AG10803 (cell line): Measurements from ENCODE around the gene CAMKK1.
"Not testable (repeated sequence)": the region's sequence is repeated elsewhere in the genome, so short reads cannot be mapped to it uniquely, and the experiment has no call there.

ENCODE experiments used
- DNase-seq: peaks from one replicate; pipeline ENCODE4 v3.0.0; 2010; ENCODE audit warnings: low read depth
- H3K4me3 ChIP-seq: 2 replicates; pipeline ENCODE4 v1.5.1; 2011; ENCODE audit warnings: mild to moderate bottlenecking, low read length, control low read depth
- TF ChIP-seq, protein P1 (sequence below): conservative IDR thresholded peaks from 2 replicates; pipeline ENCODE4 v1.5.1; 2011; ENCODE audit warnings: mild to moderate bottlenecking, low read length, control low read depth, inconsistent platforms

The CAMKK1 gene

DNA sequence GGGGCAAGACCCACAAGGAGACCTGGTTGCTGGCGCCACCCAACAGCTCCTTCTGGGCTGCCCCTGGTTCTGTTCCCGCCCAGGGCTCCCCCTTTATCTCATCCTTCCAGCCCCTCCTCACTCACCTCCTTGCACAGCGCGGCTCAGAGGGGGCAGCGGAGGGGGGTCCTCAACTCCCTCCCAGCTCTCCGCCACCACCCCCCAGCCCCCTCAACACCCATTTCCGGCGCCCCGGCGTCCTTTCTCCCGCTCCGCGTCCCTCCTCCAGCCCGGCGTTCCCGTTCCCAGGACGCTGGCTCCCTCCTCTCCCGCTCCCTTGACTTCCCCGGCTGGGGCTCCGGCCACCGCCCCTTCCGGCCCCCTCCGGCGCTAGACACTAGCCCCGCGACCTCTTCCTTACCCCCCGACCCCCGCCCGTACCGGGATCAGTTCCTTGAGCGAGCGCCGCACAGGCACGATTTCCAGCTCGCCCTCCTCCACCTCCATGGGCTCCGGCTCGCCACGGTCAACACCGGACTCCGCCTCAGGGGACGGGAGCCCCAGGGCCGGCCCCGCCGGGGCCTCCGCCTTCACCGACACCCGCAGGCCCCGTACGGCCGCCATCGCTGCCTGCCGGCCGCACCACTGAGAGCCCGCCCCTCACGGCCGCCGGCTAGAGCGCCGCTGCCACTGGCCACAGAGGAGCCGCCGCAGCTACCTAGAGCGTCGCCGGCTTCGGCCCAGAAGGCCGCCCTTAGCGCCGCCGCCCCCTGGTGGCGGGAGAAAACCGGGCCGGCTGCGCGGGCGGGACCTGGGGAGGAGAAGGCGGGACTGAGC lies 47.0 kb downstream of the CAMKK1 start, which contains the start of gene NCBP3:
TSS of gene NCBP3 (minus strand) at position 626 of the 816 bp plus-strand sequence. CDS start at position 603, 23 bp downstream.
- DNase-seq: peak; percentile 93
- TF ChIP-seq, protein P1, sequence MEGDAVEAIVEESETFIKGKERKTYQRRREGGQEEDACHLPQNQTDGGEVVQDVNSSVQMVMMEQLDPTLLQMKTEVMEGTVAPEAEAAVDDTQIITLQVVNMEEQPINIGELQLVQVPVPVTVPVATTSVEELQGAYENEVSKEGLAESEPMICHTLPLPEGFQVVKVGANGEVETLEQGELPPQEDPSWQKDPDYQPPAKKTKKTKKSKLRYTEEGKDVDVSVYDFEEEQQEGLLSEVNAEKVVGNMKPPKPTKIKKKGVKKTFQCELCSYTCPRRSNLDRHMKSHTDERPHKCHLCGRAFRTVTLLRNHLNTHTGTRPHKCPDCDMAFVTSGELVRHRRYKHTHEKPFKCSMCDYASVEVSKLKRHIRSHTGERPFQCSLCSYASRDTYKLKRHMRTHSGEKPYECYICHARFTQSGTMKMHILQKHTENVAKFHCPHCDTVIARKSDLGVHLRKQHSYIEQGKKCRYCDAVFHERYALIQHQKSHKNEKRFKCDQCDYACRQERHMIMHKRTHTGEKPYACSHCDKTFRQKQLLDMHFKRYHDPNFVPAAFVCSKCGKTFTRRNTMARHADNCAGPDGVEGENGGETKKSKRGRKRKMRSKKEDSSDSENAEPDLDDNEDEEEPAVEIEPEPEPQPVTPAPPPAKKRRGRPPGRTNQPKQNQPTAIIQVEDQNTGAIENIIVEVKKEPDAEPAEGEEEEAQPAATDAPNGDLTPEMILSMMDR: peak; percentile 62

DNA sequence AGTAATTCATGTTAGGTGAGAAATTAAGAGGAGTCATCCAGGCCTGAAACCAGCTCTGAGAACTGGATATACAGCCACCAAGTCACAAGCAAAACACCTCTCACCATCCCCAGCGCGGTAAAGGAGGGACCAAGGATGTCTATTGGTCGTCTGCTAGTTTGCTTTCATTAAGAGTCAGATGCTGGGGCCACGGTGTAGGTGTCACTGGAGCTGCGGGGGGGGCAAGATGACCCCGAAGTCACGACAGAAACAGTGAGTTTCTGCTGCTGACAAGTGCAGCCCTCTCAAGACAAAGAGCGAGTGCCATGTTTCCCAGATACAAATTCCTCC lies 47.6 kb downstream of the CAMKK1 start:
- TF ChIP-seq, protein P1: no peak
- peak; percentile 15 for DNase-seq
- H3K4me3 ChIP-seq: peak overlapping the region; percentile 80

More for the DNA sequence above, 47.0 kb downstream of the CAMKK1 start, which contains the start of gene NCBP3:
- H3K4me3 ChIP-seq: peak within 1 kb of the TSS; percentile 80

- not testable (repeated sequence) for H3K4me3 ChIP-seq, DNase-seq
Observed at GRCh38 chr17:3844556-3844955, 48.3 kb downstream of the CAMKK1 start.

DNA sequence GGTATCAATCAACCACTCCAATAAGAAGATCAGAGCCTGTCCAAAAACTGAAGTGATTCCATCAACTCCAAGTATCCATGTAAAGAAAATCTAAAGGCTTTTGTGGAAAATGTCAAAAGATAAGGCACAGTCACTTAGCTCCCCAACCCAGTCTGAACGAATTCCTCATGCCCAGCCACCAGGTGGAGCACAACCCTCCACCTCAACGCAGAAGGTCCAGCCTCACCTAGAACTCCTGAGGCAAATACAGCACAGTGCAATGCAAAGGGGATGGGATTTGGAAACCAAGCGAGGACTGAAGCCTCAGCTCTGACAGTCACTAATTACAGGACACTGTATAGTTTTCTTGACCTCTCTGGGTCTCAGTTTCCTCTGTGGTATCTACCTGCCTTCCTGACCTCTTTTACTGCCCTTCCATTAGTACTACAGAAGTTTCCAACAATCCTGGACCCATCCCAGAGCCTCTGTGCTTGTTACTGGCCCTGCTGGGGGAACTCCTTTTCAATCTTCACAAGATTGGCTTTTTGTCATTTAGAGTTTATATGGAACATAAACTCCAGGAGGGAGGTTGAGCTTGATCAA lies 48.8 kb downstream of the CAMKK1 start:
- TF ChIP-seq, protein P1: peak; percentile 65
- H3K4me3 ChIP-seq: no peak overlapping the region
- peak; percentile 24 for DNase-seq

DNA sequence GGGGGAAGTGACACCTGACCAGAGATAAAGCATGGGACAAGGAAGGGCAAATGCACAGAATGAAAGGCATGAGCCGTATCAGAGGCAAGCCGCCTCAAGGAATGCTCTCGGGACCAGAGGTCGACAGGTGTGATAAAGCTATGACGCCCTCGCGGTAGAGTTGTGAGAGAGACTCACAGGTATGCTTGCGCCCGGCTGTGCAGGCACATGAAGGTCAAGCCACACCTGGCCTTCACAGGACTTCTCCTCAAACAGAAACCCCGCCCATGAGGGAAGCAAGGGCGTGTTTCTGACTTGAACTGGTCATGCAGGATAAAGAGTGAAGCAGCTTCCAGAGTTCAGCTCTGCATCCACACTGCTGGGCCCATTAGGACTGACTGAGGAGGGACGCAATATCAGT lies 54.6 kb downstream of the CAMKK1 start:
- TF ChIP-seq, protein P1: no peak
- no peak for DNase-seq
- H3K4me3 ChIP-seq: no peak overlapping the region

DNA sequence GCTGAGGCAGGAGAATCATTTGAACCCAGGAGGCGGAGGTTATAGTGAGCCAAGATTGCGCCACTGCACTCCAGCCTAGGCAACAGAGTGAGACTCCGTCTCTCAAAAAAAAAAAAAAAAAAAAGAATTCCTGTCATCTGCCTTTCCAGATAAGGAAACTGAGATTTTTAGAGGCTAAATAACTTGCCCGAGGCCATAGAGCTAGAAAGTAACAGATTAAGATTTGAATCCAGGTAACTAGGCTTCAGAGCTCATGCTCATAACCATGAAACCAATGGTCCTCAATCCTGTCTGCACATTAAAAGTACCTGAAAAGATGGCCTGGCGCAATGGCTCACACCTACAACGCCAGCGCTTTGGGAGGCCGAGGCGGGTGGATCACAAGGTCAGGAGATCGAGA lies 56.3 kb downstream of the CAMKK1 start:
- no peak for DNase-seq
- TF ChIP-seq, protein P1: no peak

DNA sequence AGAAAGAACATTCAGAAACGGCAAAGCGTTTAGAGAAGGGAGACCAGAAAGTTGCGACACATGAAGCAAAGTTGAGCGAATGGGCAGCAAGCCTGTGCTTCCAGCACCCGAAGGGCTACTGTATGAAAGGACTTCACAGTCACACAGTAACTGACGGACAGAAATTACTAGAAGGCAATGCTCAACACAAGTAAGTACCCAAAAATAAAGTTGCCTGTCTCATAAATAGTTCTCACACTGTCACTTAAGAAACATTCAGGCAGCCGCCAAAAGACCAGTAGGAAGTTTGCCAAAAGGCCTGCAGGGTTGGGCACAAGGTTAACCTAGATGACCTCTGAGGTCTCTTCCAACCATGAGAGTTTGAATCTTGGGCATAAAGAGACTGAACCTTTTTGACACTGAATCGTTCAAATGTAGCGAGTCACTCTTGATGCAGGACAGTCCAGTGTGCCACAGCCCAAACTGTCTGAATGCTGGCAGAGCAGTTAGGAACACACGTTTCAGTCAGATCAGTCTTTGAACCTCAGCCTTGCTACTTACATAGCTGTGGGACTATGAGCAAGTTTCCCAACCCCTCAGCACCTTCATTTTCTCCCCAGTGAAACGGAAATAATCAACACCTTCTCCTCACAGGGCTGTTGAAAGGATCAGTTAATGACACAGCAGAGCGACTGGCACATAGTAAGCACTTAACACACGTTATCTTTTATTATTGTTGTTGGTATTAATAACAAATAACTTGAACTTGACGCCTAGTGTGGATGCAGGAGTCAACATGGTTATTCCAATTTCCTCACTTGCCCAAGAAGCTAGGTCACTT lies 57.2 kb downstream of the CAMKK1 start:
- H3K4me3 ChIP-seq: no peak overlapping the region
- peak; percentile 9 for DNase-seq
- TF ChIP-seq, protein P1: no peak

More for the DNA sequence above, 56.3 kb downstream of the CAMKK1 start:
- no peak overlapping the region for H3K4me3 ChIP-seq
